ENCODE data around the gene EIF4H. TPM values are rescaled to one million over a fixed set of nuclear protein-coding genes. Genes with fewer than 3 reads are reported as not detected.

EIF4H gene
- total RNA-seq, 2 donors from 2014 or later, result 250 to 271 TPM

GRCh38 chr7:74236284-74236683 lies 62.1 kb downstream of the EIF4H start:
- intact Hi-C loops (cut with DNase I, micrococcal nuclease), result no loop called here
- ATAC-seq (no peak), DNase-seq (no peak)

GRCh38 chr7:74240482-74240881 lies 66.3 kb downstream of the EIF4H start:
- peak in 1 of 2 donors; percentile 36 for DNase-seq
- intact Hi-C loops (cut with DNase I, micrococcal nuclease), result no loop called here
- ATAC-seq, result peak; percentile 97

DNA sequence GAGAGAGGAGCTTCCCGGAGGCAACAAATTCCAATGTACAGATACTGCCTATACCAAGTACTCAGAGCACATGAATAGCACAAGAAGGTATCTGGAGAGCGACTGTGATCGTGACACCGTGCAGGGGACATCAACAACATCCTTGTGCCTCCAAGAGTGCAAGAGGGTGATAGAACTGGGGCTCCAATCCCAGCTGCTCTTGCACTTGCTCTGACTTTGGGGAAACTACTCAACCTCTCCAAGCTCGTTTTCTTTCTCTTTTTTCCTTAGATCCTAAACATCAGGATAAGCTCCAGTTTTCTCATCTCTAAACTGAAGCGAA lies 67.9 kb downstream of the EIF4H start:
- intact Hi-C loops (cut with DNase I, micrococcal nuclease), result no loop called here
- ATAC-seq (no peak), DNase-seq (no peak)

- intact Hi-C loops (cut with DNase I, micrococcal nuclease), result no loop called here
- ATAC-seq (peak; percentile 17), DNase-seq (no peak)
These were observed 72.3 kb downstream of the EIF4H start for GRCh38 chr7:74246497-74246896.

Small RNA genes lying within 50 kb of the gene (microRNA-seq; reads per million reads assigned to microRNA genes)
- gene MIR590, result 210 to 320 reads per million in 2 donors

Other genes with a start within 250 kb of the EIF4H start
- gene ELN, start 146.2 kb upstream of the EIF4H start, total RNA-seq, result 10 to 100 TPM; 10.3 to 15.0 TPM
- 10 to 100 TPM; 12.2 to 14.3 TPM for gene LIMK1, start 90.6 kb upstream of the EIF4H start, total RNA-seq
- gene LAT2, start 35.6 kb downstream of the EIF4H start, total RNA-seq, result 1 to 10 TPM; 1.1 to 6.9 TPM
- gene RFC2, start 80.0 kb downstream of the EIF4H start, total RNA-seq, result 10 to 100 TPM; 13.9 to 16.1 TPM
- gene CLIP2, start 115.1 kb downstream of the EIF4H start, total RNA-seq, result 10 to 100 TPM; 63.5 to 83.6 TPM